Measurements from ENCODE around the gene SKOR2.
"Not testable (repeated sequence)": the region's sequence is repeated elsewhere in the genome, so short reads cannot be mapped to it uniquely, and the experiment has no call there.

Gene SKOR2

DNA sequence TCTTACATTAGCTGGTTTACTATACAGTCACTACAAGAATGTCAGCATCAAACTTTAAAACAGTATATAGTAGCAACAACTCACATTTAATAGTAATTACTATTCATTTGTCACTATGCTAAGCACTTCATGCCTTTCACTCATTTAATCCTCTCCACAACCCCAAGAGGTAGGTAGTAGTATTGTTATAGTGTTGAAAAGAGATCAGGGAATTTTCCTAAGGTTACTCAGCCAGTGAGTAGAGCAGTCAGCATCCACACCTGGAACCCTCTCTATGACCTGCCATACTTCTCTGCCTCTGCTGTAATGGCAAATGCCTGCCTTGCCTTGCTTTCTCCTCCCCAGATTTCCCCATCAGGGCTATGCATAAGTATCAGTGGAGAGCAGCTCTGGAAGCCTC, 24.8 kb downstream of the SKOR2 start:
- H3K36me3 ChIP-seq (ENCODE audit: insufficient read depth, low read length), result no peaks in the 10 kb centered on the region

DNA sequence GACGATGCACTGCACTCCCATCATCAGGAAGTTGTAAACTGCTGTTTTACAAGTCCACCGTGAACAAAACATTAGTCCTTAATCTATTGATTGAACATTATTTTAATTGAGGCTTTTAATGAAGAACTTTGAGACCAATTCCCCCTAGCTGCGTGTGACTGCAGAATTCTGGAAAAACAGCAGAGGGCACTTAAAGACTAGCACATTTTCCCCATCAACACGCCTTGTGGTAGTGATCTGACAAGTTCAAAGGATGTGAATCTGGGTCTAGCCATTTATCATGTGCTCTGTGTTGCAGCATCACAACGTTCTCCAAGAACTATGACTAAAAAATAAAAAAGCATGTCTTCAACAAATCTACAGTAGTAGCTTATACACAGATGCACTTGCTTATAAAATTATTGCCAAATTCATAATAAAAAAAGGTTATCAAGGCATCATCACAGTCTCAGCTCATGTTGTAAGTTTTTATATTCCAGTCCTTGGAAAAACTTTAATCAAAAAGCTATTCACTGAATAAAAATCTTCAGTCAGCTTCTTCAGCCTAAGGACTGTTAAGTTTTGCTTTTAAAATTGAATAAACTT, 35.8 kb downstream of the SKOR2 start:
- peaks cover 77% of the 10 kb centered on the region for H3K27me3 ChIP-seq (ENCODE audit: control insufficient read depth, insufficient read depth, low read length)
- no peaks in the 10 kb centered on the region for H3K9me3 ChIP-seq (replicated peaks; ENCODE audit: low read length)
- H3K4me3 ChIP-seq (ENCODE audit: low read length), result no peak overlapping the region
- no peak overlapping the region for H3K4me2 ChIP-seq (ENCODE audit: low read length)
- no peaks in the 10 kb centered on the region for H3K36me3 ChIP-seq (ENCODE audit: insufficient read depth, low read length)
- H3K4me1 ChIP-seq (ENCODE audit: control insufficient read depth, insufficient read depth, low read length), result no peaks in the 10 kb centered on the region
- no peak overlapping the region for H3K9ac ChIP-seq (ENCODE audit: low read depth, low read length)

More for the DNA sequence above, 24.8 kb downstream of the SKOR2 start:
- H3K27me3 ChIP-seq (ENCODE audit: control insufficient read depth, insufficient read depth, low read length), result peaks cover 72% of the 10 kb centered on the region
- H3K4me2 ChIP-seq (ENCODE audit: low read length), result no peak overlapping the region
- no peaks in the 10 kb centered on the region for H3K4me1 ChIP-seq (ENCODE audit: control insufficient read depth, insufficient read depth, low read length)
- no peaks in the 10 kb centered on the region for H3K9me3 ChIP-seq (replicated peaks; ENCODE audit: low read length)
- H3K4me3 ChIP-seq (ENCODE audit: low read length), result no peak overlapping the region
- H3K9ac ChIP-seq (ENCODE audit: low read depth, low read length), result no peak overlapping the region

DNA sequence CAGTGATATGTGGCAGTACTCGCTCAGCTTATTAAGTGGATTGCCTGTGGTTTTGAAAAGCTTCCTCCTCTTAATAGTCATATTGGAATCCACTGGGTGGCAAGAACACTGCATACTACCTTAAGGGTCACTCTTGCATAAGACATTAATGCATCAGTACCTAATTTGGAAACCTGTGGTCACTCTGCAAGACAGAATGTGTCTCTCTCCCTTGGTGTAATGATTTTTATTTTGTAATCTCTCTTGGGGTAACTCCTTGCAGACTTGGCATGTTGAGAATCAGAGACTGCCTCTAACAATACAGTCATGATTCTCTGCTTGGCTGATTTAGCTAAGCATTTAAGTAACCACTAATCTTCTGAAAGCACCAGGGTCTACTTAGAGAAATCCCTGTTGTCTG, 42.3 kb downstream of the SKOR2 start:
- no peaks in the 10 kb centered on the region for H3K4me1 ChIP-seq (ENCODE audit: control insufficient read depth, insufficient read depth, low read length)

DNA sequence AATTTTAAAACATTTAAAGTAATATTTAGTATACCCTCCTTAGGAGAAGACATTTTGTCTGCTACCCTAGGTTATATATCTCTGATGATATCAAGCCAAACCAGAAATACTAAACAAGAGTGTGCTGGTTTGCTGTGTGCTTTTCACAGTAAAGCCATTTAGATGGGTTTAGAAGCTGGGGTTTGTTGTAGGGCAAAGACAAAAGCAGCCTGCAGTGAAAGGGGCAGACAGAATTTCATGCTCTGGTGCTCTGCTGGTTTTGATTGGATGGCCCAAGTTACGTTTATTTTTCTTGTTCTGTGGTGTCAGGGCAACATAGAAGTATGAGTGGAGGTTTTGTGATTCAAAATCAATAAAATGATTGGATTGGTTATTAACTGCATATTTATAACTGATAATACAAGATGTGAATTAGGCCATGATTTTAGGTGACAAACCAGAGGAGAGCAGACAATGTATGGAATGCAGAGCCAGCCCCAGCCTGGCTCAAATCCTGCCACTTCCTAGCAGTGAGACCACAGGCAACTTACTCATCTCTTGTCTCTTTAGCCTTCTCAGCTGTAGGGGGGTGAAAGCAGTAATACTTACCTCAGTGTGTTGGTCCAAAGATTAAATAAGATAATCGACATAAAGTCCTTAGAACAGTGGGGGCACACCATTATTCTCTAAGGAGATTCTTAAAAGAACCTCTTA, 44.4 kb downstream of the SKOR2 start:
- Histone ChIP-seq H3K9me3 (replicated peaks; ENCODE audit: low read length) (no peaks in the 10 kb centered on the region), H3K27me3 (ENCODE audit: control insufficient read depth, insufficient read depth, low read length) (peaks cover 76% of the 10 kb centered on the region), H3K4me3 (ENCODE audit: low read length) (no peak overlapping the region)

More for the DNA sequence above, 42.3 kb downstream of the SKOR2 start:
- Histone ChIP-seq H3K27me3 (ENCODE audit: control insufficient read depth, insufficient read depth, low read length) (peaks cover 78% of the 10 kb centered on the region), H3K36me3 (ENCODE audit: insufficient read depth, low read length) (no peaks in the 10 kb centered on the region), H3K4me3 (ENCODE audit: low read length) (no peak overlapping the region), H3K9ac (ENCODE audit: low read depth, low read length) (no peak overlapping the region), H3K9me3 (replicated peaks; ENCODE audit: low read length) (no peaks in the 10 kb centered on the region), H3K4me2 (ENCODE audit: low read length) (no peak overlapping the region)

DNA sequence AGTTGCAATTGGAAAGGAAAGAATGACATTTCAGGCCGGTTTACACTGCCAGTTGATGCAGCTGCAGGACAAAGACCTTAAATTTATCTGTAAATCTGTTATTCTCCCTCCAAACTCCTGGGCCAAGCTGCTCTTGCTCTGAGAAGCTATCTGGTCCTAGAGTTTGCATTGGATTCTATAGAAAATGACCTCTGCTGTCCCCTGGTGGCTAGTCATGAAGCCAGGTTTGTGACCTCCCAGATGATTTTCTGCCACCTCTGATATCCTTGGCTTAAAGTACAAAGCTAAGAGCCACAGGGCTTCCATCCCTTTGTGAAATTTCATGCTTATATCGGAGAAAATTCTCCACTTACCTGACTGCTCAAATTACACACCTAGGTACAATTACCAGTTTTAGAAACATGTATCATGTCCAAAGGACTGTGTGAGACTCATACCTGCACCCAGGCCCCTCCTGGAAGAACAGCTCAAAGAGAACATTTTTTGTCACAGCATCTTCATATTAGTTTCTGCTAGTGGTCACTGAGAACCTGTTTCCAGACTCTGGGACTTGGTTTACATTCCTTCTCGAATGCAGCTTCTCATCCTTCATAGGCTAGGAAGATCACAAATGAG, 46.4 kb downstream of the SKOR2 start:
- Histone ChIP-seq H3K9ac (ENCODE audit: low read depth, low read length) (no peak overlapping the region), H3K4me3 (ENCODE audit: low read length) (no peak overlapping the region), H3K27me3 (ENCODE audit: control insufficient read depth, insufficient read depth, low read length) (peaks cover 75% of the 10 kb centered on the region), H3K4me2 (ENCODE audit: low read length) (no peak overlapping the region), H3K4me1 (ENCODE audit: control insufficient read depth, insufficient read depth, low read length) (no peaks in the 10 kb centered on the region), H3K36me3 (ENCODE audit: insufficient read depth, low read length) (no peaks in the 10 kb centered on the region), H3K9me3 (replicated peaks; ENCODE audit: low read length) (no peaks in the 10 kb centered on the region)

More for the DNA sequence above, 44.4 kb downstream of the SKOR2 start:
- Histone ChIP-seq H3K36me3 (ENCODE audit: insufficient read depth, low read length) (no peaks in the 10 kb centered on the region), H3K4me1 (ENCODE audit: control insufficient read depth, insufficient read depth, low read length) (no peaks in the 10 kb centered on the region), H3K4me2 (ENCODE audit: low read length) (no peak overlapping the region), H3K9ac (ENCODE audit: low read depth, low read length) (no peak overlapping the region)

DNA sequence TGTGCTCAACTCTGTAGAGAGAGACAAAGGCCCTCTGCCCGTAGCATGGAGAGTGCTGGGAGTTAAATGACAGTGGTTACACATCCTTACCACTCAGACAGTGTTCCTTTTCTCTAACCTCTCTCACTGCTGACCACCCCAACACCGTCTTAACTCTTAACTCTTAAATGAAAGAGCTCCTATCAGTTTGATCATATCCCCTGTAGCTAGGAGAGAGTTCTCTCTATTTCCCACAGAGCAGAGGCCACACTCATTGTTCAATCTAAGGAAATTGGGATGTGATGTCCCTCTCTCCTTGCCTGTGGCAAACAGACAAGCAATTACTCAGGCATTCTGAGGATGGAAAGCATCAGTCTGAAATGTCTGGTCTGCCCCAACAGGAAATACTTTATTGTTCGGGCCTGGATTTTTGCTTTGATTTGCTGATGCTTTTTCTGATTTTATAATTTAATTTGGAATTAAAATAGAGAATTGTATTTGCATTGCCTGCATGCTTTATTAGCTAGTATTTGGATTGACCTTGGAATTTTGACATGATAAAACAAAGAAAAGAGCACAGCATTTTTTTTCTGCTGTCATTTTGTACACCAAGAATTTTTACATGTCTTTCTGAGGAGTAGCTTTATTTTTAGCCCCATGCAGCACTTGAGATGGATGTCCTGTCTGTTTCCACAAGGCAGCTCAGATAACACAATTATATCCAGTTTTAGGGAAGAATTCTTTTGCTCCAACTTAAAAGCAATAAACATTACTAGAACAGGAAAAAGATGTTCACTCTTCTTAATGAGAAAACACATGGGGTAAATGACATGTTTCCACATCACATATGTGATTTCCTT, 47.6 kb downstream of the SKOR2 start:
- Histone ChIP-seq H3K36me3 (ENCODE audit: insufficient read depth, low read length) (no peaks in the 10 kb centered on the region), H3K4me3 (ENCODE audit: low read length) (no peak overlapping the region), H3K4me2 (ENCODE audit: low read length) (no peak overlapping the region), H3K27me3 (ENCODE audit: control insufficient read depth, insufficient read depth, low read length) (peaks cover 68% of the 10 kb centered on the region), H3K9me3 (replicated peaks; ENCODE audit: low read length) (no peaks in the 10 kb centered on the region), H3K9ac (ENCODE audit: low read depth, low read length) (no peak overlapping the region), H3K4me1 (ENCODE audit: control insufficient read depth, insufficient read depth, low read length) (no peaks in the 10 kb centered on the region)

DNA sequence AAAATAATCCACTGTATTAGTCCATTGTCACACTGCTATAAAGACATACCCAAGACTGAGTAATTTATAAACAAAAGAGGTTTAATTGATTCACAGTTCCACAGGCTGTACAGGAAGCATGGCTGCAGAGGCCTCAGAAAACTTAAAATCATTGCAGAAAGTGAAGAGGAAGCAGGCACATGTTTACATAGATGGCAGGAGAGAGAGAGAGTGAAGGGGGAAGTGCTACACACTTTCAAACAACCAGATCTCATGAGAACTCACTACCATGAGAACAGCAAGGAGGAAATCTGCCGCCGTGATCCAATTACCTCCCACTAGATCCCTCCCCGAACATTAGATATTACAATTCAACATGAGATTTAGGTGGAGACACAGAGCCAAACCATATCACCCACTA, 55.5 kb downstream of the SKOR2 start:
- not testable (repeated sequence) for H3K9ac ChIP-seq (ENCODE audit: low read depth, low read length); H3K4me1 ChIP-seq (ENCODE audit: control insufficient read depth, insufficient read depth, low read length); H3K4me3 ChIP-seq (ENCODE audit: low read length); H3K36me3 ChIP-seq (ENCODE audit: insufficient read depth, low read length); H3K4me2 ChIP-seq (ENCODE audit: low read length); H3K9me3 ChIP-seq (replicated peaks; ENCODE audit: low read length)
- H3K27me3 ChIP-seq (ENCODE audit: control insufficient read depth, insufficient read depth, low read length), result peaks cover 48% of the 10 kb centered on the region

DNA sequence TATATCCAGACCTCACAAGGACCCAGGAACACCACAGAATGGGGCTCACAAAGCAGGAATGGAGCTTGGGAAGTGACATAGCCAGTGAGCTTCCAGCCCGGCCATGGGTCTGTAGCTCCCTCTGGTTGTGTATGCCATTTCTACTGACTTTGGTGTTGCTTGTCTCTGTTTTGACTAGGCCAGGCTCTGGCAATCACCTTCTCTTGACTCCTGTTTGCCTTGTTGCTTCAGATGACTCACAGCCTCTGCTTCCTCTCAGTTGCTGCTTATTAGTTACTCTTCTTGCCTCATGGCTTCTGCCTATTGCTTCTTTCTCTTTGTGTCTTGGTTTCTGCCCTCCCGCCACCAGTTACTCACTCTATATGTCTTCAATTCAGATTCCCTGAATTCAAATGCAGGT, 59.5 kb downstream of the SKOR2 start:
- H3K9me3 ChIP-seq (replicated peaks; ENCODE audit: low read length), result no peaks in the 10 kb centered on the region

DNA sequence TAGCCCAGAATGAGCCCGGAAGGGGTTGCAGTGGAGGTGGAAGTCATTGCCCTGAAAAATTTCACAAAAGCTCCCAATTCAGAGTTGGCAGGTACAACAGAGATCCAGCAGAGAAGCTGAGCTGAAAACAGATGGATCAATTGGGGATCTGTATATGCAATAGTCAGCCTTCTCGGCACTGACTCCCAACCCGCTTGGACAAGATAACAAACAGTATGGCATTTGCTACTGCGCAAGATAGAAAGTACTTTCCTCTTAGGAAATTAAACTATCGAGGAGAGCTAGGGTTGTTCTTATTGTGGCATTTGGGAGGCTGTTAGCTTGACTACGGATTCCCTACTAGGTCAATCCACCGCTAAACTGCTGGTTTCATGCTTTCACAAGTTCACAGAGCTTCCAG, 63.7 kb downstream of the SKOR2 start:
- no peaks in the 10 kb centered on the region for H3K36me3 ChIP-seq (ENCODE audit: insufficient read depth, low read length)
- H3K27me3 ChIP-seq (ENCODE audit: control insufficient read depth, insufficient read depth, low read length), result peaks cover 27% of the 10 kb centered on the region
- H3K4me3 ChIP-seq (ENCODE audit: low read length), result no peak overlapping the region
- no peak overlapping the region for H3K9ac ChIP-seq (ENCODE audit: low read depth, low read length)
- no peaks in the 10 kb centered on the region for H3K4me1 ChIP-seq (ENCODE audit: control insufficient read depth, insufficient read depth, low read length)
- H3K9me3 ChIP-seq (replicated peaks; ENCODE audit: low read length), result no peaks in the 10 kb centered on the region
- H3K4me2 ChIP-seq (ENCODE audit: low read length), result no peak overlapping the region

More for the DNA sequence above, 59.5 kb downstream of the SKOR2 start:
- peaks cover 52% of the 10 kb centered on the region for H3K27me3 ChIP-seq (ENCODE audit: control insufficient read depth, insufficient read depth, low read length)
- no peak overlapping the region for H3K4me2 ChIP-seq (ENCODE audit: low read length)
- no peak overlapping the region for H3K9ac ChIP-seq (ENCODE audit: low read depth, low read length)
- H3K36me3 ChIP-seq (ENCODE audit: insufficient read depth, low read length), result no peaks in the 10 kb centered on the region
- no peak overlapping the region for H3K4me3 ChIP-seq (ENCODE audit: low read length)
- H3K4me1 ChIP-seq (ENCODE audit: control insufficient read depth, insufficient read depth, low read length), result no peaks in the 10 kb centered on the region

DNA sequence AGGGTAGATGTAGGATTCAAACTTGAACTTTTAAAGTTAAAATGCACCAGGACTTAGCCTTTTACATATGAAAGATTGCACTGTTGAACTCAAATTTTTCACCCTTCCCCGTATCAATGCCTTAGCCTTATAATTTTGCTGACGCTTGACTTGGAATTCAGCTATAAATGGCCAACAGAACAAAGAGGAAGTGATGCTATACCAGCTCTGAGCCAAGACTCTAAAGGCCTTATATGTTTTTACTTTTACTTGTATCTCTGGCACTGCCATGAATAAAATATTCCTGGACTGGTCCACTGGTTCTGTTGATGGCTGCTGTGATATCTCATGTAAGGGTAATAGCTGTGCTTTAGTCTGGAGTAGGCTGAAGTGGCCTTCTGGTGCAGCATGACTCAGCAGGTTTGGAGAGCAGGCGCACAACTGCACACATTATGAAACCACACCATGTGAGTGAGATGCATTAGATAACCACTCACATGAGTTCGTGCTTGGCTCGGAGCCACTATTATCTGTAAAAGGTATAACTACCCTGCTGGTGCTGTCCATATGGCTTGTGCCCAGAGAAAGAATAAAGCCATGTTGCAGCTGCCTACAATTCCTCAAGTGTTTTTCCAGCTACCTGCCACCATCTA, 66.9 kb downstream of the SKOR2 start:
- H3K4me2 ChIP-seq (ENCODE audit: low read length), result no peak overlapping the region
- peaks cover 26% of the 10 kb centered on the region for H3K27me3 ChIP-seq (ENCODE audit: control insufficient read depth, insufficient read depth, low read length)
- no peaks in the 10 kb centered on the region for H3K36me3 ChIP-seq (ENCODE audit: insufficient read depth, low read length)
- no peaks in the 10 kb centered on the region for H3K9me3 ChIP-seq (replicated peaks; ENCODE audit: low read length)
- no peak overlapping the region for H3K4me3 ChIP-seq (ENCODE audit: low read length)
- no peak overlapping the region for H3K9ac ChIP-seq (ENCODE audit: low read depth, low read length)
- no peaks in the 10 kb centered on the region for H3K4me1 ChIP-seq (ENCODE audit: control insufficient read depth, insufficient read depth, low read length)

DNA sequence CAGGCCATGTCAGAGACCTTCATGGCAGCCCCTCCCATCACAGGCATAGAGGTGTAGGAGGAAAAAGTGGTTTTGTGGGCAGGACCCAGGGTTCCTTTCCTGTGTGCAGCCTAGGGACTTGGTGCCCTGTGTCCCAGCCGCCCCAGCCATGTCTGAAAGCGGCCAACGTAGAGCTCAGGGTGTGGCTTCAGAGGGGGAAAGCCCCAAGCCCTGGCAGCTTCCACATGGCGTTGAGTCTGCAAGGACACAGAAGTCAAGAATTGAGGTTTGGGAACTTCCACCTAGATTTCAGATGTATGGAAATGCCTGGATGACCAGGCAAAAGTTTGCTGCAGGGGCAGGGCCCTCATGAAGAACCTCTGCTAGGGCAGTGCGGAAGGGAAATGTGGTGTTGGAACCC, 69.3 kb downstream of the SKOR2 start:
- H3K4me2 ChIP-seq (ENCODE audit: low read length), result not testable (repeated sequence)

More for the DNA sequence above, 69.3 kb downstream of the SKOR2 start:
- not testable (repeated sequence) for H3K9ac ChIP-seq (ENCODE audit: low read depth, low read length); H3K4me3 ChIP-seq (ENCODE audit: low read length); H3K9me3 ChIP-seq (replicated peaks; ENCODE audit: low read length); H3K36me3 ChIP-seq (ENCODE audit: insufficient read depth, low read length); H3K4me1 ChIP-seq (ENCODE audit: control insufficient read depth, insufficient read depth, low read length)
- peaks cover 23% of the 10 kb centered on the region for H3K27me3 ChIP-seq (ENCODE audit: control insufficient read depth, insufficient read depth, low read length)
